ENCODE measurements around the gene TEX9.

The TEX9 gene

GRCh38 chr15:56456229-56456628 is 91.0 kb downstream of the TEX9 start:
- DNase-seq: no peak

DNA sequence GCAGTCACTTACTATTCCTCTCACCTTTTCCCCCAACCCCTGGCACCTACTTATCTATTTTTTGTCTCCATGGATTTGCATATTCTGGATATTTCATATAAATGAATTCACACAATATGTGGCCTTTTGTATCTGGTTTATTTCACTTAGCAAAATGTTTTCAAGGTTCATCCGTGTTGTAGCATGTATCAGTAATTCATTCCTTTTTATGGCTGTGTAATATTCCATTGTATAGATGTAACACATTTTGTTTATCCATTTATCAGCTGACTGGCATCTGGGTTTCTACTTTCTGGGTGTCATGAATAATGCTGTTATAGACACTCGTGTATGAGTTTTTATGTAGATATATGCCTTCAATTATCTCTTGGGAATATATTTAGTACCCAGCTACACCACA is 93.9 kb downstream of the TEX9 start:
- DNase-seq: no peak

DNA sequence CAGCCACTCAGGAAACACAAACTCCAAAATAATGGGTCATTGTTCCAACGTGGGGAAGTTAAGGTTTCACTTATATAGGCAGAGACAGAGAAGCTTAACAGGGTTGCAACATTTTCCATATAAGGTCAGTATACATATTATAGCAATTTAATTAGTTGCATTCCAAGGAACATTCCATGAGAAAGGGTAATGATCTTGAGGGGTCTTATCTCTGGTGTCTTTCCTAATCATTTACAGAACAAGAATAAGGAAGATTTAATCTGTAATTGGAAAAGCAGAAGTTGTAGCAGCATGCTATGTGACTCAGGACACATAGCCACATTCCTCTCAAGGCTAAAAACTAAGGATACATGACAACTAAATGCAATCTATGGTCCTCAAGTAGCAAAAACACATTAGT is 94.8 kb downstream of the TEX9 start:
- DNase-seq: no peak

GRCh38 chr15:56460947-56461346 is 95.7 kb downstream of the TEX9 start:
- DNase-seq: no peak

DNA sequence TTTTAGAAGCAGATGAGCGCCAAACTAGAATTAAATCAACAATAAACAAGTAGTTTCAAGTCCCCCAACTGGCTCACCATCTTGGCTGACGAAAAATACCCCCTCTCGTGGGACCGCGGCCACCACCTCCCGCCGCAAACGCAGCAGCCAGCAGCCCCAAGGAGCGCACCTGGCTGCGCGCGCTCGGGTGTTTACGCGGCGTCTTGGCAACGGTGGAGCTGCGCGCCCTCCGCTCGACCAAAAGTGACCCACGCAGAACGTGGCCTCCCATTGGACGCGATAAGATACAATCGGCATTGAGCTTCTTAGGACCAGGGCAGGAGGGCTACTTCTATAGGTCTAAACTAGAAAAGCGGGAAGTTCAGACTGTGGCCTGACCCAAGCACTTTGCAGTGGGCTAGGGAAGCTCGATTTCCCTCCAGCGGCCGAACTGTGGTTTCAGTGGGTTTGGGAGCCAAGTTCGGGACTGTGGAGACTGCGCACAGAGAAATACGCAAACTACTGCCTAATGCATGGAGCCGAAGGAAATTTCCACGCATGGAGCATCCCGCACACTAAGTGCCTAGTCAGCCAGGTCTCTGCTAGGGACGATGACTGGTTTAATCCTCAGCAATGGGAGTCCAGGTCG is 99.8 kb downstream of the TEX9 start, which contains the start of gene MNS1:
MNS1 (minus strand) TSS at position 245 of the 628 bp plus-strand sequence; CDS start at position 80, 165 bp downstream.
- peak; percentile 98 for DNase-seq

- no peak for DNase-seq
Observed at GRCh38 chr15:56467616-56468015, 102.4 kb downstream of the TEX9 start.

DNA sequence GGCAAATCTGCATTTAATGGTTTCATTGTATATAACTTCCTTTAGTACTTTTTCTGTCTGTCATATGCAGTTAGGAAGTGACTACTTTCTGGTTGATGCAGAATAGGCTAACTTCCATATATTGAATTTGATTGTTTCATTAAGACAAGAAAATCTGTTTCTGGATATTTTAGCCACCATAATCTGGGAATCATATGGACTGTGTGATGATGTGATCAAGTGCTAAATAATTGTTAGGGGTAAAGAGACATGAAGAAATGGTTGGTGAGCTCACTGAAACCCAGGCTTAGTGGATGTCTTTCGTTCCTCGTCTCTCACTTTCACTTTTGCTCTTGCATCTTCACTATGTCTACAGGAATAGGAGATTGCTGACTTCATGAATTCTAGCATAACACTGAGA is 103.2 kb downstream of the TEX9 start:
- no peak for DNase-seq

DNA sequence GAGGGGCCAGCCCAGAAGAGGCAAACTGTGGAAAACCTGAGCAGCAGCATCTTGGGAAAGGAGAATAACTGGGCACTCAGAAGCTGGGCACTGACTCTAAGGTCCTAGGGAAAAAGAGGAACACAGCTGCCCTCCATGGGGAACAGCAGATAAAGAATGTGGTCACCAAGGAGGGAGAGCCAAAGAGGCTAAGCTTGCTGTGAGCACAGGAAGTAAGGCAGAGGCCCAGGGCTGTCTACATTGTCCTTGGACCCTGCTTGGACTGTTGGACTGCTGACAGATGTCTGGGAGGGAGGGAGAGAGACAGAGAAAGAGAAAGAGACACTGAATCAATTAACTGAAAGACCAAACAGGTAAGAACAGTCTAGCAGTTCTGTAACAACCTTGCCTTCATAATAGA is 104.3 kb downstream of the TEX9 start:
- DNase-seq: no peak

- no peak for DNase-seq
Observed at GRCh38 chr15:56471440-56472069, 106.3 kb downstream of the TEX9 start.

- DNase-seq: no peak
Observed at GRCh38 chr15:56472278-56472677, 107.1 kb downstream of the TEX9 start.

DNA sequence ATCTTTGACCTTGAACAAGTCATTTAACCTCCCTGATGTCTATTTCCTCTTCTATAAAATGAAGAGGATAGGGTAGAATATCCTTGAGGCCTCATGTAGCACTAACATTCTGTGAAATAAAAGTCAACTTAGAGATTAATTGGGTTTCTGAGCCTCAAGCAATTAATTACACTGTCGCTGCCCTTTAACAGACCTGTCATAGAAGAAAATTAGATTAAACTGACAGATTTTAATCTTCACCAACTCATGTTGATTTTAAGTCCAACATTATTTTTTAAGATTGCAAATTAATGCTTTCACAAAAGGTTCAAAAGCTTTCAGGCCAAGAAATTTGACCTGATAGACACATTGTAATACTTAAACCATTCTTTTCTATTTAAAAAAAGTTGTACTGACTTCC is 107.8 kb downstream of the TEX9 start:
- no peak for DNase-seq

GRCh38 chr15:56475351-56475750 is 110.1 kb downstream of the TEX9 start:
- no peak for DNase-seq
